Measurements from ENCODE around the gene CPLANE1.

The CPLANE1 gene

DNA sequence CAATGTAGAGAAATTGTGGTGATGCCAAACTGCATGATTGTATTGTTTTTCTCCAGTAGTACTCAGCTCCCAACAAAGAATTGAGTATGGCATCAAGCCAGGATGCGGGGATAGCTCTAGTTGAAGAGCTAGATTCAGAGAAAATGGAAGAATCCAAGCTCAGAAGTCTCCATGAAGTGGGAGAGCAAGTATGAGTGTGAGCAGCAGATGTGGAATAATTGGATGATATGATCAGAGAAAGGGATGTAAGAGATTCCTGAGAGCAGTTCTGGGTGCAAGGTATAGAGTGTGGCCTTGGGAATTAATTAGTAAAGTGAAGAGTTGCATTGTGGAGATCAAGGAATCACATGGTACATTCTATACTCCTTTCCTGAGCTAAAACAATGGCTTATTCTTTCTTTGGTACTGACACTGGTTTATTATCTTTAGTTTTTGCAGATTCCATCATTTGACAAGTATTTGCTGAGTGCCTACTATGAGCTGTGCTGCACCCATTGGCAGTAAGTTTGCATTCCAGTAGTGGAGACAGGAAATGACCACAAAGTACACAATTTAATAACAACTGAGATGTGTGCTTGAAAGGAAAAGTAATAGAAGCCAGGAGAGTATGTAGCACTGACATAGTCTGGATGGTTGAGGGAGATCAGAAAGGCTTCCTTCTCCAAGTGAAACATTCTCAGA is 177.1 kb downstream of the CPLANE1 start:
- in situ Hi-C loops (cut with MboI; ENCODE audit: low sequenced_read_pairs) = no loop called here

DNA sequence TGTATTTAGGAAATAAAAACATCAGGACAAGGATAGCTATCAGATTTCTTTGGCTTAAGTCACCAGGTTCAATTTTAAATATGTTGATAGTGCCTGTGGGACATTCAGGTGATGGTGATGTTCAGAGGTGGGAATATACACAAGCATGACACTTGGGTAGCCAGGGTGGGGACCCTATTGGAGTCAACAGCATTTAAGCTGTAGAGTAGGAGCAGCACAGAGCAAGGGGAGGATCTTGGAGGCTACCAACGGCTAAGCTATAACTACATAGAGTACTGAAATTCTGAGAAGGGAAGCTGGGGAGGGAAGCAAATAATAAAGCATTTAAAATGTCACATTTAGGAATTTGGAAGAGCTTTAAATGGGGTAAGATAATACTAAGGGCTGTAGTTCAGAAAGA is 177.7 kb downstream of the CPLANE1 start:
- in situ Hi-C loops (cut with MboI; ENCODE audit: low sequenced_read_pairs) = no loop called here

DNA sequence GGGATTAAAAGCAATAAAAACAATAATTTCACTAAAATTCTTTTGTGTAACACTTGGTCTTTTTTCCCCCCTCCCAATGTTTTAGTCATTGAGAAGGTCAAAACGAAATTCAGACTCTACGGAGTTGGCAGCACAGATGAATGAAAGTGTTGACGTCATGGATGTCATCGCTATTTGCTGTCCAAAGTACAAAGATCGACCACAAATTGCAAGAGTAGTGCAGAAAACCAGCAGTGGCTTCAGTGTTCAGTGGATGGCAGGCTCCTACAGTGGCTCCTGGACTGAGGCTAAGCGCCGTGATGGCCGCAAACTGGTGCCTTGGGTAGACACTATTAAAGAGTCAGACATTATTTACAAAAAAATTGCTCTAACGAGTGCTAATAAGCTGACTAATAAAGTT is 184.7 kb downstream of the CPLANE1 start:
- in situ Hi-C loops (cut with MboI; ENCODE audit: low sequenced_read_pairs) = no loop called here

DNA sequence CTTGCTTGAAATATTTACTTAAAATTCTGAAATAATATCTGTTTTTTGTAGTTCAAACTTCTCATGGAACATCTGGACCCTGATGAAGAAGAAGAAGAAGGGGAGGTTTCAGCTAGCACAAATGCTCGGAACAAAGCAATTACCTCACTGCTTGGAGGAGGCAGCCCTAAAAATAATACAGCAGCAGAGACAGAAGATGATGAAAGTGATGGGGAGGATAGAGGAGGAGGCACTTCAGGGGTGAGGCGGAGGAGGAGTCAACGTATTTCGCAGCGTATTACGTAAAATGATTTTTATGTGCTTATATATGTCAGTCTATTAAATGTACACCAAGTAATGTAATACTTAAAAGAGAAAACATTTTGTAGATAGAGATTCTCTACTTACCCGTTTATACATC is 185.4 kb downstream of the CPLANE1 start:
- in situ Hi-C loops (cut with MboI; ENCODE audit: low sequenced_read_pairs) = no loop called here

DNA sequence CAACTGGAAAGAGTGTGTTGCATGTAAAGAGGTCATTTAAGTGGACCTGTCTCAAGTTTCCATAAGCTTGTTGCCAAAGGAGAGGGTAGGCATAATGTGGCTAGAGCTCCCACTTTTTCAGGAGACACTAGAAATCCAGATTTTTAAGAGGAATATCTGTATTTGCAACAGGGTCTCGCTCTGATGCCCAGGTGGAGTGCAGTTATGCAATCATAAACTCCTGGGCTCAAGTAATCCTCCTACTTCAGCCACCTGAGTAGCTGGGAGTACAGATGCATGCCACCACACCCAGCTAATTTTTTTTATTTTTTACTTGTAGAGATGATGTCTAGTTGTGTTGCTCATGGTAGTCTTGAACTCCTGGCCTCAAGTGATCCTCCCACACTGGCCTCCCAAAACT is 189.1 kb downstream of the CPLANE1 start:
- in situ Hi-C loops (cut with MboI; ENCODE audit: low sequenced_read_pairs) = no loop called here

DNA sequence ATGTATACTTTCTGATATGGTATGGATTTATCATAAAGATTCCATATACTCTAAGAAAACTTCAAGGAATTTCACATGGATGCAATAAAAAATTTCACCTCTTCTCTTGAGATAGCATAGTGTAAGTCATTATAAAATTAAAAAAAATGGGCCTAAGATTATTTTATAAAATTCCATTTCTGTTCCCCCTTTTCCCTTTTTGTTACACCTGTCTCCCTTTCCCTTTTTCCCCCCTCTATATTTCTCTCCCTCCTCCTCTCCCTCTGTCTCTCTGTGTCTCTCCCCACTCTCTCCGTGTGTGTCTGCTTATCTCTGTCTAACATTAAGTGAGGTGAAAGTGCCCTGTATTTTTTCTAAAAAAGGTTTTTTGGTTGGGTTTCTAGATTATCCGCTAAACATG is 192.4 kb downstream of the CPLANE1 start:
- in situ Hi-C loops (cut with MboI; ENCODE audit: low sequenced_read_pairs) = no loop called here
